DMS79 (cell line): ENCODE data around the gene PAOX.
A peak's percentile ranks its signal among the peaks of the same experiment; 100 is the strongest.

Experiments
- DNase-seq: peaks from one replicate; lab custom pipeline; 2025; lab: John Stamatoyannopoulos, UW

PAOX gene

GRCh38 chr10:133349577-133350011 lies 29.5 kb upstream of the PAOX start:
- no peak for DNase-seq

GRCh38 chr10:133350283-133350949 lies 28.6 kb upstream of the PAOX start:
- no peak for DNase-seq

- DNase-seq = no peak
Measured at GRCh38 chr10:133350950-133351329, 28.1 kb upstream of the PAOX start.

GRCh38 chr10:133351408-133352318 lies 27.4 kb upstream of the PAOX start:
- no peak for DNase-seq

GRCh38 chr10:133353202-133353959 lies 25.7 kb upstream of the PAOX start:
- DNase-seq = no peak

- no peak for DNase-seq
Measured at GRCh38 chr10:133353988-133354605, 25.0 kb upstream of the PAOX start.

GRCh38 chr10:133354672-133355240 lies 24.3 kb upstream of the PAOX start:
- no peak for DNase-seq

GRCh38 chr10:133355266-133355665 lies 23.8 kb upstream of the PAOX start:
- no peak for DNase-seq

- no peak for DNase-seq
Measured at GRCh38 chr10:133355991-133356390, 23.1 kb upstream of the PAOX start.

GRCh38 chr10:133356549-133357284 lies 22.3 kb upstream of the PAOX start:
- no peak for DNase-seq

GRCh38 chr10:133357285-133358161 lies 21.5 kb upstream of the PAOX start, which contains the start of gene FUOM:
FUOM (minus strand) TSS chr10:133358019; CDS start chr10:133358007, 12 bp downstream.
- no peak for DNase-seq

- DNase-seq = no peak
Measured at GRCh38 chr10:133358162-133358924, 20.7 kb upstream of the PAOX start.

- DNase-seq = no peak
Measured at GRCh38 chr10:133358925-133359310, 20.1 kb upstream of the PAOX start.

GRCh38 chr10:133359554-133359971 lies 19.5 kb upstream of the PAOX start:
- peak; percentile 19 for DNase-seq

GRCh38 chr10:133359972-133360610 lies 19.0 kb upstream of the PAOX start:
- DNase-seq = no peak

GRCh38 chr10:133361227-133361626 lies 17.8 kb upstream of the PAOX start:
- DNase-seq = no peak

GRCh38 chr10:133361773-133362441 lies 17.2 kb upstream of the PAOX start:
- DNase-seq = no peak

- no peak for DNase-seq
Measured at GRCh38 chr10:133362846-133363245, 16.2 kb upstream of the PAOX start.
